Measurements from ENCODE around the gene COL8A1.

The COL8A1 gene

GRCh38 chr3:99659032-99659431 lies 20.6 kb downstream of the COL8A1 start:
- no peak for TF ChIP-seq CTCF (conservative IDR thresholded peaks at IDR 0.05)
- TF ChIP-seq ZFX (IDR thresholded peaks at IDR 0.05) = no peak
- no peak overlapping the region for H3K27ac ChIP-seq

GRCh38 chr3:99659951-99660350 lies 21.6 kb downstream of the COL8A1 start:
- no peak for TF ChIP-seq CTCF (conservative IDR thresholded peaks at IDR 0.05)
- TF ChIP-seq ZFX (IDR thresholded peaks at IDR 0.05) = no peak
- no peak overlapping the region for H3K27ac ChIP-seq

- TF ChIP-seq CTCF (conservative IDR thresholded peaks at IDR 0.05) (no peak), ZFX (IDR thresholded peaks at IDR 0.05) (no peak)
- no peak overlapping the region for H3K27ac ChIP-seq
These were observed 24.6 kb downstream of the COL8A1 start for GRCh38 chr3:99662838-99663570.

- H3K27ac ChIP-seq = no peak overlapping the region
- TF ChIP-seq ZFX (IDR thresholded peaks at IDR 0.05) = no peak
- no peak for TF ChIP-seq CTCF (conservative IDR thresholded peaks at IDR 0.05)
These were observed 25.6 kb downstream of the COL8A1 start for GRCh38 chr3:99663977-99664376.

GRCh38 chr3:99665017-99665416 lies 26.6 kb downstream of the COL8A1 start:
- TF ChIP-seq CTCF (conservative IDR thresholded peaks at IDR 0.05) (no peak), ZFX (IDR thresholded peaks at IDR 0.05) (no peak)
- no peak overlapping the region for H3K27ac ChIP-seq

GRCh38 chr3:99666201-99666600 lies 27.8 kb downstream of the COL8A1 start:
- H3K27ac ChIP-seq = no peak overlapping the region
- no peak for TF ChIP-seq CTCF (conservative IDR thresholded peaks at IDR 0.05)
- no peak for TF ChIP-seq ZFX (IDR thresholded peaks at IDR 0.05)

- no peak overlapping the region for H3K27ac ChIP-seq
- TF ChIP-seq CTCF (conservative IDR thresholded peaks at IDR 0.05) = no peak
- TF ChIP-seq ZFX (IDR thresholded peaks at IDR 0.05) = no peak
These were observed 29.6 kb downstream of the COL8A1 start for GRCh38 chr3:99668044-99668443.

All from C4-2B (cell line).